GM18508 (cell line): ENCODE measurements around the gene VPS13C.

Experiments
- ATAC-seq: cut with Tn5 transposase; IDR thresholded peaks from one replicate; pipeline ENCODE4 v1.9.1; 2021; ENCODE audit warnings: moderate number of reproducible peaks; ENCODE audit not compliant: insufficient read depth, unreplicated experiment

The VPS13C gene

DNA sequence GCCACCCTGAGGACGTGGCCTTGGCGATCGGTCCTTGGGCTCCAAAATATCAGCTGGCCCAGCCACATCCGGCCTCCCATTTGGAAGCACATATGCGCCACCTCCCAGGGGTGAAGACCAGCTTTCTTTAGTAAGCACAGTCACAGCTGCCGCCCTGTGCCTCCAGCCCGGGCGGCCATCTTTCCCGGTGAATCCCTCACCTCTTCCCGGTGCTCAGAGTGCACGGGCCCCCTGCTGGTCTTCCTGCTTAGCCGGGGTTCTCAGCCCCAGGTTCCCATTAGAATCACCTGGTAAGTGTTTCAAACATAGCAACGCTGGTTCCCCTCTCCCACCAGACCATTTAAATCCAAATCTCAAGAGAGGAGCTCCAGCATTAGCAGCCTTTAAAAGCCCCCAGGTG is 232.2 kb downstream of the VPS13C start:
- no peak for ATAC-seq

GRCh38 chr15:61827131-61827530 is 233.1 kb downstream of the VPS13C start:
- no peak for ATAC-seq

DNA sequence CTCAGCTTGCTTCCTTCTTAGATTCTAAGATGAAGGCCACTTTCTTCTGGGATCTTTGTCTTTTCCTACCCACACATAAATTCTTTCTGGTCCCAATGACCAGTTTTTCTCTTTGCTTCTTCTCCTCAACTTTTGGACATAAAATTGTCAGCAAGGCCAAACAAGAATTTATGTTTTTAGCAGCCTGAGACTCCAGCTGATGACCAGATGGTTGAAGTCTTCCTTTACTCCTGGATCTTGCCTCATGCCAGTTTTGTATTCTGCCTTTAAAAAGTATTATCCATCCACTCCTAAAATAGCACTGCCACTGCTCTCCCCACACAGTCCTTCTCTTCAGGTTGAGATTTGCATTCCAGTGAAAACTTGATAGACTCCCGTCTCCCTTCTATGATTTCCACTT is 236.0 kb downstream of the VPS13C start:
- no peak for ATAC-seq

DNA sequence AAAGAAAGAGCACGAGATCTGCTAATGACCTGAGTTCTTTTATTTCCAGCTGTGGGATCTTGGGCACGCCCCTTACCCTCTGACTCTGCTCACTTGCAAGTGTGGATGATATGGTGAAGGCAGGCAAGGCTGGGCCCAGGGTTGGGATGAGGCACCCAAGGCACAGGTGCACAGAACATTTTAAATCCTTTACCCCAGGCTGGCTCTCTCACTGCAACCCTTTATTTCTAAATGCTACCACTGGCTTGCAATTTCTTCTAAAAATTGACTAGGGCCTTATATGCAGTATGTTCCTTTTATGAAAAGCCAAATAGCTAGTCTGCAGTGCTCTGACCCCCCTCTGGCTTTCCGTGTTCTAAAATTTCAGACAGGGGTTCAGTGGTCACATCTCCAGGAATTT is 237.7 kb downstream of the VPS13C start:
- ATAC-seq = no peak

GRCh38 chr15:61820951-61821350 is 239.3 kb downstream of the VPS13C start:
- ATAC-seq = no peak

DNA sequence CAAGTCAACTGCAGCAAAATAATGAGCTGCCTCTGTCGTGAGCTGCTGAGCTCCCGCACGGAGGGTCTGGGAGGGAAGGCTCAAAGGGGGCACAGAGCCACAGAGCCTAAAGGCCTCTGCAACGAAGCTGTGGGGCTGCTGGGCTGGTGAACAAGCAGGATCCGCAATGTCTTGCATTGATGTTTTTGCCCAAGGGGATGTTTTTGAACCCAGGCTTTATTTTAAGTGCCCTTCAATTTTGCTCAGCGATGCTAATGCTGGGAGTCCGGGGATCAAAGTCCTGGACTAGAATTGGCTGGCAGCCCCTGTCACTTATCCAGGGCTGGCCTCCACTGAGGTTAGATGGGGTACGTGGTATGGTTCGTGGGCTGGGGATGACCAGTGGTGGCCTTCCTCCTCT is 240.0 kb downstream of the VPS13C start:
- ATAC-seq = no peak

DNA sequence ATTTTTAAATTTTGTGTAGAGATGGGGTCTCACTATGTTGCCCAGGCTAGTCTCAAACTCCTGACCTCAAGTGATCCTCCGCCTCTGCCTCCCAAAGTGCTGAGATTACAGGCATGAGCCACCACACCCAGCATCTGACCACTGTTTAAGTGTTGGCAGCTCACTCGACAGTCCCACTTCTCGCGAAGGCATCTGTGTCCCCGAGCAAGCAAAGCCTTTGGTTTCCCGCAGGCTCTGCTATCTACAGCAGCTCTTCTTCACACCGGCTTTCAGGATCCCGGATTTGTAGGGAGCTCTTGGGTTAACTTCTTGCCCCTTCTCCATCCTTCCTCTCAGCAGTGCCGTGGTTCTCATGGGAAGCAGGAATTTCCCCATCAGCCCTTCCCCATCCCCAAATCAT is 240.9 kb downstream of the VPS13C start:
- no peak for ATAC-seq

DNA sequence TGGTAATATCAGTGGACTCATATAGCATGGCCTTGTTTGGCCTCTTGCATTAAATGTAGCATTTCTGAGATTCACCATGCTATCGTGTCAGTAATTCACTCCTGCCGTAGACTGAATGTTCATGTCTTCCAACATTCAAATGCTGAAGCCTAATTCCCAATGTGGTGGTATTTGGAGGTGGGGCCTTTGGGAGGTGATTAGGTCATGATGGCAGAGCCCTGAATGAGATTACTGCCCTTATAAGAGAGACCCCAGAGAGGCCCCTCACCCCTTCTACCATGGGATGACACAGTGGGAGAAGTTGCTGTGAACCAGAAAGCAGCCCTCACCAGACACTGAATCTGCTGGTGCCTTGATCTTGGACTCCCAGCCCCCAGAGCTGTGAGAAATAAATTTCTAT is 241.4 kb downstream of the VPS13C start:
- ATAC-seq = no peak

DNA sequence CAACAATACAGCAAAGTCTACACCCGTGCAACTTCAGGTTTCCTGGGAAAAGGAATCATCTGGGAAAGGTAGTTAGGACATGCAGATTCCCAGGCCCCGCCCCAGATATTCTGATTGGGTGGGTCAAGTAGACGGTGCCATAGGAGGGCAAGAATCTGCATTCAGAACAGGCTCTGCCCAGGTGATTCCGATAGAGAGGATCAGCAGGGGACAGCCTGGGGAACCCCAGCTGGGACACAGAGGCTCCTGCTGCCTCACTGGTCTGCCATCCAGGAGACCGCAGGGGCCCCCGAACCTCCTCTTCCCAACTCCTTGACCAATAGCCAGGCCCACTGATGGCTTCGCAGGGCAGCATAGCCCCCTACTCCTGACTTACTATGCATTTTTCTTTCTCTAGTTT is 243.4 kb downstream of the VPS13C start:
- ATAC-seq = no peak

GRCh38 chr15:61815356-61816083 is 244.7 kb downstream of the VPS13C start:
- ATAC-seq = no peak

DNA sequence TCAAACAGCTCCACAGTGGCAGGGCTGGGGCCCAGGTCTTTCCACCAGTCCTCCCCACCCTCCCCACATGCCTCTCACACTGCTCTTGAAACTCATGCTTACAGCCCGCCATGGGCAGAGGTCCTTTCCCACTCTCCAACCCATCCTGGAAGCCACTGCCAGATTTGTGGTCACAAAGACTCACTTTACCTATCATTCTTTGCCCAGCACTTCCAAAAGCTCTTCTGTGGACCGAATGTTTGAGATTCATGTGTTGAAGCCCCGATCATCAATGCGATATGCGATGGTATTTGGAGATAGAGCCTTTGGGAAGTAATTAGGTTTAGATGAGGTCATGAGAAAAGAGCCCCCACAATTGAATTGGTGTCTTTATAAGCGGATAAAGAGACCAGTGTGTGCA is 247.8 kb downstream of the VPS13C start:
- no peak for ATAC-seq

GRCh38 chr15:61811952-61812351 is 248.3 kb downstream of the VPS13C start:
- ATAC-seq = no peak

GRCh38 chr15:61809216-61809615 is 251.0 kb downstream of the VPS13C start:
- no peak for ATAC-seq

- ATAC-seq = no peak
These were observed 252.8 kb downstream of the VPS13C start for GRCh38 chr15:61807281-61807929.
